ENCODE results near the gene USPL1. TPM values are rescaled to one million over a fixed set of nuclear protein-coding genes. Genes with fewer than 3 reads are reported as not detected.

Gene USPL1
- total RNA-seq, 1 donor from 2014 or later, result 24.4 TPM

DNA sequence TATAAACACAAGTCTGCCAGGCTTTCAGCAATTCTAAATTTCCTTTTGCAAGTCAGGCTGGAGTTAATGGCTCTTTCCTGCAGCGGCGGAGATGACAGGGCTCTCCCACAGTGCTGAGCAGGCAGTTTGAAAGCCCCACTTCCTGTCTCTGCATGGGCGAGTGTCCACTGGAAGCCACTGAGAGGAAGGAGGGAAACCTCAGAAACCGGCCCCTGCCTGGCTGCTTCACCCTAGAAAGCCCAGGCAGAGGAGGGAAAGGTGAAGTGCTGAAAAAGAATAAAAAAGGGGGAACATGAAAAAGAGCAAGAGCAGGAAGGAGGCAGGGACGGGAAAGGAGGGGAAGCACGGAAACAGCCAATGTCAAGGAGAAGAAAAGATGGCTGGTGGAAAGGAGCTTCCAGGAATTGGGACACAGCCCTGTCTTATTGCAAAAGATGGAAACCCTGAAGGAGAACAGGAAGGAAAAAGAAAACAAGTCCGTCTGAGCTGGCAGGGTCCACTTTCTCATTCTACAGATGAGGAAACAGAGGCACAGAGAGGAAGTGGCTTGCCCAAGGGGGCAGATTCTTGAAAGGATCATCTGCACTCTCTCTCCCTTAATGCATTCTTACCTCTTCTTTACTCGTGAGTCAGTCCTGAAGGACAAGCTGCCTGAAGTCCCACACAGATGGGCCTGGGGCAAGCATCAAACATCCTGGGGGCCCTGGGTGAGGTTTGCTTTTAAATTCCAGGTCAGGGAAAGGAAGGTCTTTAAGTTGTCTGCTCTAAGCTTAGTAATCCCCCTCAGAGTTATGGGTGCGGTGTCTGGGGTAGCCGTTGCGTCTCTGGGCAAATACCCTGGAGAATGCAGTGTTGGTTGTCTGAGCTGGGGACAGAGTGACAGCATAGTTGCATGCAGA, 78.8 kb downstream of the USPL1 start:
- DNase-seq (ENCODE audit: low spot score), result no peak

DNA sequence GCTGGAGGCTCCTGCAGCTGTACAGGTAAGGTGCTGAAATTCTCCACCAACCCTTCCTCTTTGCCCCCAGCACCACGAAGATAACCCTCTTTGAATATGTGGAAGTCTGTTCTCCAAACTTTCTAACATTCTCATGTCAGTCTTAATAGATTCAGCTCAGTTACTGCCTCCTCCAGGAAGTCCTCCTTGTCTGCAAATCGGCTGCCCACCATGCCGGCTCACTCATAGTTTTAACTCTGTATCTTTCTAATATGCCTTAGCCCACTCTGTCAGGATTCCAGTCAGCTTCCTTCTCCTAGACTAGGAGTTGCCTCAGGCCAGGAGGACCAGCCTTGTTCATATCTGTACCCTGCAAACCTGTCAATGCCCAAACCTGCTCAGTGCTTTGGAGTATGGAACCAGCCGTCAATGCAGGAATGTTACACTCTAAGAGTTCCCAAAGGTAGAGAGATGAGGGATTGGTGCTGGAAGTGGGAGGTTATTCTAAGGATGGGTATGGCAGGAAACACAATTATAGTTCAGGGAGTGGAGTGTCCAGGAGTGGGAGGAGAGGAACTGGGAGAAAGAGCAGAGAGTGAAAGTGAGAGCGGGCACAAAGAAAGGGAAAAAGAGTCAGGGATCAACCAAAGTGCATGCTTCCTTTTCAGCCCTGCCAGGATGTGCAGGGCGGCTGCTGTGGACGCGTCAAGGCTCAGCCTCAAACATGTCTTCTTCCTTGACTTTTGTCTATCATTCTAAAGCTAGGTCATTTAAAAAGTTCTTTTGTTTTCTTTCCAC, 79.6 kb downstream of the USPL1 start:
- no peak for DNase-seq (ENCODE audit: low spot score)

- no peak for DNase-seq (ENCODE audit: low spot score)
Observed at GRCh38 chr13:30697996-30698401, 80.3 kb downstream of the USPL1 start.

- DNase-seq (ENCODE audit: low spot score), result no peak
Observed at GRCh38 chr13:30698488-30699005, 80.8 kb downstream of the USPL1 start.

- DNase-seq (ENCODE audit: low spot score), result no peak
Observed at GRCh38 chr13:30700364-30700763, 82.6 kb downstream of the USPL1 start.

- no peak for DNase-seq (ENCODE audit: low spot score)
Observed at GRCh38 chr13:30702006-30702405, 84.3 kb downstream of the USPL1 start.

DNA sequence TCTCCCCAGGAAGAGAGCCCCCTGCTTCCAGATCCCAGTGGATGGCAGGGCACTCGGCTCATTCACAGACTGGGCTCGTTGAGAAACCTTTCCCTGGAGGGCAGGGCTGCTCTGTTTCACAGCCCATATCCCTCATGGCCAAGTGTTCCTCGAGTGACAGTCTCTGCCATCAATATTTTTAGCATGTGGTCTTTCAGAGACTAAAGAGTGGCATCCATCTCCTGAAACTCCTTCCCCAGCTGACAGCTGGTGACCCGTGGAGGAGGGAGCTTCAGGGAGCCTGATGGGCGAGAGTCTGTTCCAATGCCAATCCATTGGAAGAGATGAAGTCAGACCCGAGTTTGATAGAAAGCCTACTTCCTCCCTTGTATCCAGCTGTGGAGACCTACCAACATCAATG, 86.9 kb downstream of the USPL1 start:
- DNase-seq (ENCODE audit: low spot score), result no peak

DNA sequence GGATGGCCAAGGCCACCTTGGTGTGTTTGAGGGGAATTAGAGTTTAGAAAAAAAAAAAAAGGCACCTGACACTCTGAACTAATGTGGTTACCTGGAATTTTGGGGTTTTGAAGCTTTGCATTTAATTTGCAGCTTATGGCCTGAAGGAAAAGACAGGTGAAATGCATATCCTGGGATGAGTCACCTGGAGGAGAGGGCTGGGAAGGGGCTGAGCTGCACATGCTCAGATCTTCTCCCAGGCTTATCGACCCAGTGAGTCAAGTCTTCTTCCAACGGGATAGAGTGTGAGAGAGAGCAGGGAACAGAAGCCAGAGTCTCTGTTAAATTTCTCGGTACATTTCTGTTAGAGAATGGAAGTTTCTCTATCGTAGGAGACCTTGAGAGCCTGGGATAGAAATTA, 88.0 kb downstream of the USPL1 start:
- no peak for DNase-seq (ENCODE audit: low spot score)

GRCh38 chr13:30708541-30708940, 90.8 kb downstream of the USPL1 start:
- DNase-seq (ENCODE audit: low spot score), result peak; percentile 2

Other genes starting within 250 kb of the USPL1 start
- not detected for gene UBE2L5, start 195.4 kb upstream of the USPL1 start, total RNA-seq
- gene HMGB1, start 152.0 kb upstream of the USPL1 start, total RNA-seq, result 273 TPM
- 10.7 TPM for gene ALOX5AP, start 117.6 kb downstream of the USPL1 start, total RNA-seq